SIG-M5 treated with dmso at 0.1 percent for 504 hours (cell line): Measurements from ENCODE around the gene SERTM1.

Experiments
- DNase-seq: peaks from one replicate; lab custom pipeline; 2025; ENCODE audit not compliant: unreplicated experiment; lab: John Stamatoyannopoulos, UW

Gene SERTM1

DNA sequence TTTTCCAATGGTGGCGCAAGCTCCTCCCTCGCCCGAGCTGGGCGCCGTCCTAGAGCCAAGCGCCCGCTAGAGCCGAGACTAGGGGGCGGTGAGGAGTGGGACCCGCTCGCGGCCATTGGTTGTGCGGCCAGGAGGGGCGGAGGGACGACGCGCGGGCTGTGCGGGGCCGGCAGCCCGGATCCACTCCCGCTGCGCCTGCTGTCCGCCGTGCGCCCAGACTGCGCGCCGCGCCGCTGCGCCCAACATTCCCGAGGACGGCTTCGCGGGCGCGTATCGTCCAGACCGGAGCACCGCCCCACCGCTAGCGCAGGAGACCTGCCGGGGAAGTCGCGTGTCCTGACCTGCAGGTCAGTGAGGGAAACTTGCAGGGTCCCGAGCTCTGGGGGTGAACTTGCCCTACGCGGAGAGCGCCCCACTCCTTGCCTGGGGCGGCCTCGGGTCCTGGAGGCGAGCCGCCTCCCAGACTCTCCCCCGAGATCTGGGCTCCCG lies at the start of gene SERTM1:
Gene SERTM1, plus strand, starts transcription at position 183 of the 489 bp plus-strand sequence. CDS start 21,059 bp downstream, outside the sequence.
- DNase-seq, result no peak

DNA sequence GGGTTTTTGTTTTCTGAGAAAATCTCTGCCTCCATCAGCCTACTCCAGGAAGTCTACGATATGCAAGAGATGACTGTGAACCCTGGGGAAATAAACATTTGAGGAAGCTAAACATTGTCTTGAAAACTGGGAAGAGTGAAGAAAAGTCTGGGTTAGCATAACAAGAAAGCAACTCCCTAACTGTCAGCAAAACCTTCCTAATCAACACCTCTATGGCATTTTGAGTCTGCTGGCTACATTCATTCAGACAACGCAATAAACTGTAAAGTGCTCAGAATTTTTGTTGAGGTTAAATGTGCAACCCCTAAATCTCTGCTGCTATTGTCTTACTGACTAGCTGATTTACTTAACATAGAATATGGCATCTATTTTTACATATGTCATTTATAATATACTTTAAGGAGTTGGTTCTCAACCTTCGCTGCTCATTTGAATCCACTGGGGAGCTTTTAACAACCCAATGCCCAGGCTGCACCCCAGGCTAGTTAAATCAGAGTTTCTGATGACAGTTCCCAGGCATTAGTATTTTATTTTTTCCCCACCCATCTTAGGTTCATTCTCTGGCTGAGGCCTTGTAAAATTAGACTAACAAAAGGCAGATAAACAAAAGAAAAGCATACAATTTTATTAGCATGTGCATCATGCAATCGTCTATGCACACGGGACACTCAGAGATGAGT lies 45.3 kb upstream of the SERTM1 start:
- DNase-seq, result no peak

GRCh38 chr13:36629057-36629385 lies 44.8 kb upstream of the SERTM1 start:
- DNase-seq, result no peak

DNA sequence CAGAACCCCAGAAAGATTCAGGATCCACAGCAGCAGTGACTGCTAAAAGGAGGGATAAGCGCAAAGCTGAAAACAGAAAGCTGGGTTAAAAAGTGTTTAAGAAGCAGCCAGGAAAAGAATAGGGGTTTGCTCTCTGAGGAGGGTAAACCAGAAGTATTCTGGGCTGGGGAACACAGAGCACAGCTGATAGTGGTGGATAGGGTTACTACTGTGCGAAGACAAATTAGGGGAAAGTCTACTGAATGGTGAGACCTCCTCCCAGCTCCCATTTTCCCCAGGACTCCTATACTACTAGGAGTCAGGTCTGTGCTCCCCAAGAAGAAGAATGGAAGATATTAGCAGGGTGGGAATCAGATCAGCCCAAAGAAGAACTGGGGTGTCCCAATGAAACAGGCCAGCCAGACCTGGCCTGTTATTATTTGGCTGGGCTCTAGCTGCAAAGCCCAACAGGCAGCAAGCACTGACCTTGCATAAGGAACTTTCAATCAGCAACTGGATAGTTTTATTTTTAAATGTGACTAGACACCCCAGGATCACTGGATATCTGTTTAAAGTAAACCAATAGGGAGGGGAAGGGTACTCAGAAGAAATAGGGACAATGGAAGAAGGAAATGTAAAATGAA lies 43.5 kb upstream of the SERTM1 start:
- DNase-seq, result no peak

DNA sequence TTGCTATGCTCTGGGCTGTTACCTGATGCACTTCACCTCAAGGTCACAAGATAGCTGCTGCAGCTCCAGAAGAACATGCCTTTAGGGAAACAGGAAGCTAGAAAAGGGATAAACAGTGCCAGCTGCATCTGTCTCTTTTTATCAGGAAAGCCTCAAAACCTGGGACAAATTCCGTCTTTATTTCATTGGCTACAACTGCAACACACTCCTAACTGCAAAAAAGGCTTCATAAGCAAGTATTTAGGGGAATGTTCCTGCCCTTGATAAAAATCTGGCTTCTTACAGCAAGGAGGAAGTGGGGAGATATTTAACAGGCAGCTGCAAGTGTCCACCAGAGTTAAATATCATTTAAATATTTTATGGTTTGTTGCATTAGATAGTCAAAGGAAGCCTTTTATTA lies 34.2 kb upstream of the SERTM1 start:
- no peak for DNase-seq

GRCh38 chr13:36650611-36651010 lies 23.2 kb upstream of the SERTM1 start:
- no peak for DNase-seq

- no peak for DNase-seq
Measured at GRCh38 chr13:36665630-36666029, 8.2 kb upstream of the SERTM1 start.

DNA sequence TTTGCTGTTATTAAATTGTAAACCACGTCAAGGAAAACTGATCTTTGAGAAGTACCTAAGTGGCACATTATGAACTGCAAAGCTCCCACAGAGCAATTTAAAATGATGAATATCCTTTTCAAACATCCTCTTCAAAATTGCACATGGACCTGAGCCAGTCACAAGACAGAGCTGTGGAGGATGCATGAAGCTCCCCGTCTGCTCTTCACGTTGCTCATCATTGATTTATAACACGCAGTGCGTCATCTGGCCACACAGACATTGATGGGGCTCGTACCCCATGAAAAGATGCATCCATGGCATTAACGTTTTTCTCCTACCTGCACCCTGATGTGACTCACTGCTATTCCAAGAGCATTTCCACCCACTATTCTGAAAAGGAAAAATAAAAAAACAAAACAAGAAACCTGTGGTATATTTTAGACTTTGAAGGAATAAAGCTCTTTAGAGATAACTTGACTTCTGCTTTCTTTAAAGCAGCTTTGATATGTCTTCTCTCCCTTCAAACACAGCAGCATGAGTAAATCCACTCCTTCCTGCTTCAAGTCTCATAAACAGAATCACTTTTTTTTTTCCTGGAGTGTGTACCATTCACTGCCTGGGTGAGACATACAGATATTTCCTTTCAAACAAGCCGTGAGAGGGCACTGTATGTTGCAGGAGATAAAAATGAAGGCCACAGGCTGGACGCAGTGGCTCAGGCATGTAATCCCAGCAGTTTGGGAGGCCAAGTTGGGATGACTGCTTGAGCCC lies 7.2 kb upstream of the SERTM1 start:
- DNase-seq, result no peak

GRCh38 chr13:36668316-36668715 lies 5.5 kb upstream of the SERTM1 start:
- DNase-seq, result no peak

DNA sequence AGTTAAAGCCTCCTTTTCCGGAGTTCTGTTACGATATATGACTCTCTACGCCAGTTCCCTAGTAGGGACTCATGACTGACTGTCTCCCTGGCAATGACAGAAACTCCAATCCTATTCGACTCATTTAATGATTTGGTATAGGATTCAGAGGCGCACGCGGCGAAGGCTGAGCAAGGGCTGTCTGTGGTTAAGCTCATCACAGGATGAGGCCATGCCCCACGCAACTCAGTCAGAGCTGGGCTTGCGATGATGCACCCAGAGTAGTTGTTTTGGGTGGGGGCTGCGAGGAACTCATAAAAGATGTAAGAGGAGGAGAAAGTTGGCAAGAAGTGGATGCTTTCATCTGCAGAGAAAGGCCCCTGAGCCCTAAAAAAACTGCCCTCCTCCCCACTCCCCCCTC lies 468 bp upstream of the SERTM1 start:
- DNase-seq, result no peak

GRCh38 chr13:36674337-36675212 lies 755 bp downstream of the SERTM1 start:
- DNase-seq, result no peak

DNA sequence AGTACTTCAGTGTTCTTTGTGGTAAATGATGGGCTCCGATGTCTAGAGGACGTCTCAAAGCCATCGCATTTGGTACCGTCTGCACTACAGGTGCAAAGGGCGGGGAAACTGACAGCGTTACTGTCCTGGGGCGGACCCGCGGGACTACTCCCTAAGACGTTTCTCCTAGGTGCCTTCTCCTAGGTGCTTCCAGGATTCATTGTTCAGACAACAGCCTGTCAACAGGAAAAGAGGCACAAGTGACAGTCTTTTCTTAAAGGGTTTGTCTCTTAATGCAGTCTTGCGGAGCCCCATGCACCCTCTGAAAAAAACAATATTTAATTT lies 1.4 kb downstream of the SERTM1 start:
- no peak for DNase-seq

GRCh38 chr13:36680913-36681312 lies 7.1 kb downstream of the SERTM1 start:
- DNase-seq, result no peak

GRCh38 chr13:36681894-36682624 lies 8.2 kb downstream of the SERTM1 start:
- DNase-seq, result no peak

DNA sequence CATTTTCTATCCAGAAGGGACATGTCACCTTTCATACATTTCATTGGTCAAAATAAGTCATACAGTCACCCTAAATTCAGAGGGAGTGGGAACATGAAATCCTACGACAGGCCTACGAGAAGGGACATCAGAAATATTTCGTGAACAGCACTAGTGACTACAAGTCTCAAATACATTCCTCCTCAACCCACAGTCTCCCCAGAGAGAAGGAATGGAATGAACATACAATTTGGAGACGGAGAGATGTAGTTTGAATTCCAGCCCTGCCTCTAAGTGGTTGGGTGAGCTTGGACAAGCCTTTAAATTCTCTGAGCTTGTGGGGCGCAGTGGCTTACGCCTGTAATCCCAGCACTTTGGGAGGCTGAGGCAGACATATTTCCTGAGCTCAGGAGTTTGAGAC lies 9.9 kb downstream of the SERTM1 start:
- no peak for DNase-seq

DNA sequence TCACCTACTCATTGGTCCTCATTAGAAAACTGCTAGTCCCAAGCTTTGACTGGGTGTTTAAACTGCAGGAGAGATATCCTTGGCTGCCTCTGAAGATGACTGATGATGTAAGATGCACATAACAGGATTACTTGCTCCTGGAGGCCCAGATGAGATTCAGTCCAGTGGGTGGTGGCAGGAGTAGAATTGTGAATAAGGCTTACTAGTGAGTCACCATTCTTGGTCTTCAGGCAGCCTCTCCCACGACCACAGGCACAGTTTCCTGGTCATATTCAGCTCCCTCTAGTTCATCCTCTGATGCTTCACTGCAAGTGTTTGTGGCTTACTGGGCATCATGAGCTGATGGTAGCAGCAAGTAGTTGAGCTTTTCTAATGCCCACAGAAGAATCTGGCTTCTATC lies 12.1 kb downstream of the SERTM1 start:
- no peak for DNase-seq

DNA sequence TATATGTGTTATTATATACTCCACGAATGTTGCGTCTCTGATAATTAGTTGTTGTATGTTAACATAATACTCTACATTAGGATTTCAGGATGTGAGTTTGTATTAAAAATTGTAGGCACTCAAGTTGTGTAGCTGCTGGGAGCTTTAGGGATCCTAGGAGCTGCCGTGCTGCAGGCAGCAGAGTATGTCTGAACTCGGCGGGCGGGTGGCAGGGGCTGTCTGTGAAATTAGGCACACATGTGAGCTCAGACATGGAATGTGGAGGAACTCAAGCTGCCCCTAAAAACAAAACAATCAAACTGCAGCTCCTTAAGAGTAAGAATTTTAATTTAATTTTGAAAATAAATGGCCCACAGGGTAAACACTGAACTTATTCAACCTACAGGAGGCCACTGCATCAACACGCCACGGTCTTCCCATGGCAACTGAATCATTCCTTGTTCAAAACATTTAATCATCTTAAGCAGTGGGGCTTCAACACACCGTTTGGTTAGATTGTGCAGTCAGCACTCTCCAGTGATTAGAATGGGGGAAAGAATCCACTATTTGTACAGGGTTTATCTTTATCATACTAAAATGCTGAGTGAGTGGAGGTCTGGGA lies 22.7 kb downstream of the SERTM1 start:
- DNase-seq, result no peak

- DNase-seq, result no peak
Measured at GRCh38 chr13:36700170-36700569, 26.4 kb downstream of the SERTM1 start.

GRCh38 chr13:36706755-36707154 lies 32.9 kb downstream of the SERTM1 start:
- DNase-seq, result no peak

- DNase-seq, result no peak
Measured at GRCh38 chr13:36709136-36709890, 35.5 kb downstream of the SERTM1 start.
